ENCODE results near the gene PODXL. TPM values are rescaled to one million over a fixed set of nuclear protein-coding genes. Genes with fewer than 3 reads are reported as not detected.
"Not testable (repeated sequence)": the region's sequence is repeated elsewhere in the genome, so short reads cannot be mapped to it uniquely, and the experiment has no call there.

The PODXL gene
- total and polyA plus RNA-seq, 11 donors, result 30.9 to 230 (median 71.8) TPM

- H3K27ac ChIP-seq, result peak overlapping the region; percentile 53 to 88 (median 74)
- peak in 3 of 5 donors; percentile 68 to 79 (median 74) for DNase-seq
- intact Hi-C loops (cut with DNase I), result no loop called here
These were observed 34.7 kb downstream of the PODXL start for GRCh38 chr7:131521651-131522163.

GRCh38 chr7:131518626-131519025 is 37.8 kb downstream of the PODXL start:
- H3K4me3 ChIP-seq, result no peak overlapping the region
- peak overlapping the region; percentile 0 to 83 (median 68) for H3K27ac ChIP-seq
- H3K27me3 ChIP-seq, result no peaks in the 10 kb centered on the region
- H3K9me3 ChIP-seq, result no peaks in the 10 kb centered on the region
- no peaks in the 10 kb centered on the region for H3K36me3 ChIP-seq
- WGBS, 4 donors, result 74 to 85% (median 81%) methylated on average over 11 of the region's 11 CpGs
- DNase-seq (no peak), ATAC-seq (no peak)
- no peak for TF ChIP-seq POLR2A (IDR thresholded peaks at IDR 0.05)
- no peak for TF ChIP-seq CTCF (IDR thresholded peaks at IDR 0.05)
- H3K4me1 ChIP-seq, result peaks cover 0 to 74% (median 40%) of the 10 kb centered on the region in 12 donors
- intact Hi-C loops (cut with DNase I), result loop anchor here in 1 of 10 donors (2.0 kb wide), 1 partner anchor 22 kb away; no protein-coding TSS in a partner anchor

More at GRCh38 chr7:131521651-131522163, 34.7 kb downstream of the PODXL start:
- no peaks in the 10 kb centered on the region for H3K9me3 ChIP-seq
- TF ChIP-seq CTCF (IDR thresholded peaks at IDR 0.05) (no peak), POLR2A (IDR thresholded peaks at IDR 0.05) (no peak)
- peak overlapping the region in 3 of 12 donors; percentile 9 to 15 (median 11) for H3K4me3 ChIP-seq
- H3K4me1 ChIP-seq, result peaks cover 3 to 83% (median 36%) of the 10 kb centered on the region in 12 donors
- ATAC-seq, result peak; percentile 44 to 83 (median 60)
- H3K27me3 ChIP-seq, result no peaks in the 10 kb centered on the region
- no peaks in the 10 kb centered on the region for H3K36me3 ChIP-seq
- WGBS, 4 donors, result 34 to 47% (median 44%) methylated on average over 7 of the region's 7 CpGs

- H3K4me3 ChIP-seq, result no peak overlapping the region
- no peak for ATAC-seq
- H3K4me1 ChIP-seq, result peaks cover 0 to 73% (median 38%) of the 10 kb centered on the region in 12 donors
- no peak for DNase-seq
- TF ChIP-seq CTCF (IDR thresholded peaks at IDR 0.05), result no peak
- TF ChIP-seq POLR2A (IDR thresholded peaks at IDR 0.05), result no peak
- no peaks in the 10 kb centered on the region for H3K27me3 ChIP-seq
- H3K9me3 ChIP-seq, result no peaks in the 10 kb centered on the region
- H3K27ac ChIP-seq, result peak overlapping the region in 8 of 12 donors; percentile 8 to 83 (median 73)
- 85 to 89% (median 87%) methylated on average over 19 of the region's 19 CpGs for WGBS, 4 donors
- intact Hi-C loops (cut with DNase I), result no loop called here
- H3K36me3 ChIP-seq, result no peaks in the 10 kb centered on the region
These were observed 39.1 kb downstream of the PODXL start for GRCh38 chr7:131517218-131517923.

- H3K4me3 ChIP-seq; intact Hi-C loops (cut with DNase I); H3K9me3 ChIP-seq; H3K36me3 ChIP-seq; H3K27me3 ChIP-seq; ATAC-seq: not testable (repeated sequence)
- Histone ChIP-seq H3K4me1 (peaks cover 0 to 71% (median 41%) of the 10 kb centered on the region in 12 donors), H3K27ac (peak overlapping the region in 1 of 12 donors; percentile 77)
- DNase-seq, result peak in 1 of 5 donors; percentile 6
- WGBS, 4 donors, result 92 to 96% (median 93%) methylated on average over 7 of the region's 7 CpGs
These were observed 41.0 kb downstream of the PODXL start for GRCh38 chr7:131515471-131515870.

Measured in heart left ventricle (tissue), 16 donors.